ENCODE data around the gene SIL1. TPM values are rescaled to one million over a fixed set of nuclear protein-coding genes. Genes with fewer than 3 reads are reported as not detected.

Gene SIL1
- total RNA-seq, 1 donor: 31.7 TPM

- H3K4me3 ChIP-seq (ENCODE audit: low read depth, low read length): no peak overlapping the region
- no peak for DNase-seq (ENCODE audit: low read depth)
- TF ChIP-seq CTCF (IDR thresholded peaks at IDR 0.05; ENCODE audit: insufficient read depth, low read length): no peak
These were observed 39.4 kb downstream of the SIL1 start for GRCh38 chr5:139158791-139159190.

DNA sequence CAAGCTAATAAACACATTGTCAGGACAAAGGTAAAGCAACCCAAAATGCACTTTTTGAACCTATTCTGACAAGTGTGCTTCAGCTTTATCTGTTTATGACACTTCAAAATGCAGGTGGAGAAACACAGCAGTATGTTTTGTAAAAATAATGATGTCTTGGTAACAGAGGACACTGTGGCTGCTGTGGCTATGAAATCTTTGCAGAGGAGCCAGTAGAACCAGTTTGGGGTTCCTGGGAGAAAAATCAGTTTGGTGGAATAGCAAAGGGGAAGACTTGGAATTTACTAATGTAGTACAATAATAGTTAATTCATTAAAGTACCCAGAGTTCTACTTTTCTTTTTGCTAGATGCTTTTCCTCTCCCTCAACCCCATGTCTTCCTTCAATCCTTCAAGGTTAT is 40.6 kb downstream of the SIL1 start:
- no peak for TF ChIP-seq CTCF (IDR thresholded peaks at IDR 0.05; ENCODE audit: insufficient read depth, low read length)
- DNase-seq (ENCODE audit: low read depth): no peak
- no peak overlapping the region for H3K4me3 ChIP-seq (ENCODE audit: low read depth, low read length)

DNA sequence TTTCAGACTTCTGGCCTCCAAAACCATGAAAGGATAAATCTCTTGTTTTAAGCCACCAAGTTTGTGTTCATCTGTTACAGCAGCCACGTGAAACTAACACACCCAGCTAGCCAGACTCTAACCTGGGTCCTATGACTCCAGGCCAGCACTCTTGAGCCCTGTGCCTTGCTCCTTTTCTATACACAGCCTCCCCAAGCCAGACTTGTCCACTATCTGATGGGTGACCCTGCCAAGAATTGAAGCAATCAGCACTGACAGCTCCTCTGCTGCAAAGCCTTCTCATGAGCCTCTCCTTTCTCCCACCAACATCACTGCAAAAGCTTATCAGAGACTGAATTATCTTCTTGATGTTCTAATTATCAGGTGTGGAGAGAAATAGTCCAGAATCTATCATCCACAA is 41.4 kb downstream of the SIL1 start:
- no peak for TF ChIP-seq CTCF (IDR thresholded peaks at IDR 0.05; ENCODE audit: insufficient read depth, low read length)
- DNase-seq (ENCODE audit: low read depth): no peak
- H3K4me3 ChIP-seq (ENCODE audit: low read depth, low read length): no peak overlapping the region

DNA sequence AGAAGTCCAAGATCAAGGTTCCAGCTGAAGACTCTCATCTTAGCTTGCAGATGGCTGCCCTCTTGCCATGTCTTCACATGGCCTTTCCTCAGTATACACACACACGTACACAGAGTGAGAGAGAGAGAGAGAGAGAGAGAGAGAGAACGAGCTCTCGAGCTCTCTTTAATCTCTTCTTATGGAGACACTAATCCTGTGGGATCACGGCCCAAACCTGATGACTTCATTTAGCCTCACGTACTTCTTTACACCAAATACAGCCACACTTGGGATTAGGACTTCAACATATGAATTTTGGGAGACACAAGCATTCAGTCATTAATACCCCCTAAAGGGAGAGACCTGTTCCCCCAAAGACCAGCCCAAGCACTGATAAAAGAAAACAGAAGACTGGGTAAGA is 42.8 kb downstream of the SIL1 start:
- DNase-seq (ENCODE audit: low read depth): no peak
- TF ChIP-seq CTCF (IDR thresholded peaks at IDR 0.05; ENCODE audit: insufficient read depth, low read length): no peak
- no peak overlapping the region for H3K4me3 ChIP-seq (ENCODE audit: low read depth, low read length)

GRCh38 chr5:139151902-139152301 is 46.3 kb downstream of the SIL1 start:
- DNase-seq (ENCODE audit: low read depth): no peak
- no peak for TF ChIP-seq CTCF (IDR thresholded peaks at IDR 0.05; ENCODE audit: insufficient read depth, low read length)
- no peak overlapping the region for H3K4me3 ChIP-seq (ENCODE audit: low read depth, low read length)

- TF ChIP-seq CTCF (IDR thresholded peaks at IDR 0.05; ENCODE audit: insufficient read depth, low read length): no peak
- no peak overlapping the region for H3K4me3 ChIP-seq (ENCODE audit: low read depth, low read length)
- no peak for DNase-seq (ENCODE audit: low read depth)
These were observed 47.7 kb downstream of the SIL1 start for GRCh38 chr5:139150367-139150999.

Measured in fibroblast of the aortic adventitia (primary cell).